NCI-H1092 treated with DMSO at 0.1 percent for 48 hours (cell line): Measurements from ENCODE around the gene UBE2F.

Experiments
- DNase-seq: peaks from one replicate; lab custom pipeline; 2025; lab: John Stamatoyannopoulos, UW

UBE2F gene, protein sequence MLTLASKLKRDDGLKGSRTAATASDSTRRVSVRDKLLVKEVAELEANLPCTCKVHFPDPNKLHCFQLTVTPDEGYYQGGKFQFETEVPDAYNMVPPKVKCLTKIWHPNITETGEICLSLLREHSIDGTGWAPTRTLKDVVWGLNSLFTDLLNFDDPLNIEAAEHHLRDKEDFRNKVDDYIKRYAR

DNA sequence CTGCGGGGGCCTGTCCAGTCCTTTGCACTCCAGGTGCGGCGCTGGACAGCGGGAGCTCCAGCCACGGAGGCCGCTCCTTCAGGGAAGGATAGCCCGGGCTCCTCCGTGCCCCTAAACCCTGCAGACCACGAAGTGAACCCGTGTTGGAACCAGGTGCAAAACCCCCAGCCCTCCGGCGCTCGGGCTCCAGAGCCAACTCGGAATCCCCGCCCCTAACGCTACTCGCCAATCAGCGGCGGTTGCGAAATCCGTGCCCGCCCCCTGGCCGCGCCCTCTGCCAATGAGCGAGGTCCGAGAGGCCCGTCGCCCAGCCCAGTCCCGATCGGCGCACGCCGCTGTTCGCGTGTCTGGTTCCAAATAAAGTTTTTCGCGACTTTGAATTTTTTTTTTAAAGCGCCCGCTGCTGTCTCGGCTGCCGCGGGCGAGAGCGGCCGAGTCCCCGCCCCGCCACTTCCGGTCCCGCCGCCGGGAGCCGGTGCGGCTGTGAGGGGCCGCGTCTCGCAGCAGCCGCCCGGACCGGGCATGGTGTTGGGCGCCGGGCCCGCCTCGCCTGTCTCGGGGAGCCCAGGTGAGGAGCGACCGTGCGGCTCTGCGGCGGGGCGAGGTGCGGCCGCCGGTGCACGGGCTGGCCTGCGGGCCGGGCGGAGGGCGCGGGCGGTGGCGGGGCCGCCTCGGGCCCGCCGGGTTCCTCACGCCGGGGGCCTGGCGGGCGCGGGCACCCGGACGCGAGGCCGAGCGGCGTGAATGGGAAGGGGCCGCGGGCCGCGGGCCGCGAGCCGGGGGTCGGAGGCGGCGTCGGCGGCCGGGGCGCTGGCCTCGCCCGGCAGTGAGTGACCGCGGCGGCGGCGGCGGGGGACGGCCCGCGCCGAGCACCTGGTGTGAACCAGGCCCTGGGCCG lies at the start of gene UBE2F:
Gene UBE2F (plus strand): TSS at position 450 of the 898 bp plus-strand sequence. CDS start 6,094 bp downstream, outside the sequence.
- DNase-seq: peak; percentile 91

- no peak for DNase-seq
Observed at GRCh38 chr2:237917696-237918374, 49.0 kb upstream of the UBE2F start.

DNA sequence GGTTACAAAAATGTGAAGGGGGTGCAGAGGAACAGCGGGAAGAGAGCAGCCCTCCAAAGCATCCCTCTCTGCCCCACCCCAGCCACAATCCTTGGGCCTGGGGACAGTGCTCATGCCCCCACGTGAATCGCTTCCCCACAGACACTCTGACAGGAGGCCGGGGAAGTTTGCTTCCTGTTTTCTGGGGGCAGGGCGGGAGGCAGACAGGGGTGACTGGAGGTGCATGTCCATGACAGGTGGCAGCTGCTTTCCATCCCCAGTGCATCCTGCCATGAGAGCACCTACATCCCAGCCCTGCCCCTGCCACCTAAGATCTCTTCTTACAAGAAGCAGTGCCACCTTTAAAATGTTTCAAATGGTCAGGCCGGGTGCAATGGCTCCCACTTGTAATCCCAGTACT lies 47.2 kb upstream of the UBE2F start:
- no peak for DNase-seq

GRCh38 chr2:237920673-237921072 lies 46.1 kb upstream of the UBE2F start:
- DNase-seq: no peak

GRCh38 chr2:237921967-237922492 lies 44.8 kb upstream of the UBE2F start:
- DNase-seq: no peak

DNA sequence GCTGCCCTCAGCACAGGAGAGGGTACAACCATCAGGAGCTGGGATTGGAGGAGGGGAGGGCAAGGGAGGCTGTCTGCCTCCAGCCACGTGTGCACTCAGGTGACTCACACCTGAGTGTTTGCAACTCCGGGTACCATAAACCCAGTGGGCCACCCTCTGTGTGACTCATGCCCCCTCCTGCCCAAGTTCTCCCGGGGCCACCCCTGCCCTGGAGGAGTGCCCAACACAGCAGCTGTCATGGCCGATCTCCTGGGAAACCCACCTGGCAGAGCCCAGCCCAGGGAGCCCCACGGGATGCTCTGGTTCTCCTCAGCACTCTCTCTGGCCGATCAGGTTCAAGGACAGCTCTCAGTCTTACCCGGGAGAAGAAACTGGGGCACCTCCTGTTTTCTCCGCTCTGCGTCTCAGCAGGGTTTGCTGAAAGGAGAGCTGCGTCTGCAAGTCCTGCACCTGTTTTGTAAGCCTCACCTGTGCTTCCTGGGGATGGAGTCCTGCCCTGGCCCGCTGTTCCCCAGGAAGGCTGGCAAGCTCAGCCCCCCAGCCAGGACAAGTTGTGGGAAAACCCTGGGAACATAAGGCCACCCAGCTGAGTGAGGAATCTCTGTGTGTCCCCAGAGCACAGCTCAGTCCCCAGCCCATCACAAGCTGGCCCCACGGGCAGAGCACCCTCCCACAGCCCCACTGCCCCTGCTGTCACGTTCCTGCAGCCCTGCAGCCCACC lies 44.0 kb upstream of the UBE2F start:
- DNase-seq: no peak

- DNase-seq: no peak
Observed at GRCh38 chr2:237923481-237924163, 43.2 kb upstream of the UBE2F start.

DNA sequence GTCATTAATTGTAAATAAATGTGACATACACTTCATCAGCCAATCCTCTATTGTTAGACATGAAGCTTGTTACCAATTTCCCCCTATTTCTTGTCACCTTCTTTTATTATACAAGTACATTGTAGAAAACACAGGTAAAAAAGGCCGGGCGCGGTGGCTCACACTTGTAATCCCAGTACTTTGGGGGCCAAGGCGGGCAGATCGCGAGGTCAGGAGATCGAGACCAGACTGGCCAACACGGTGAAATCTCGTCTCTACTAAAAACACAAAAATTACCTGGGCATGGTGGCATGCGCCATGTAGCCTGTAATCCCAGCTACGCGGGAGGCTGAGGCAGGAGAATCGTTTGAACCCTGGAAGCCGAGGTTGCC lies 42.7 kb upstream of the UBE2F start:
- DNase-seq: no peak

GRCh38 chr2:237927135-237927534 lies 39.7 kb upstream of the UBE2F start:
- no peak for DNase-seq

DNA sequence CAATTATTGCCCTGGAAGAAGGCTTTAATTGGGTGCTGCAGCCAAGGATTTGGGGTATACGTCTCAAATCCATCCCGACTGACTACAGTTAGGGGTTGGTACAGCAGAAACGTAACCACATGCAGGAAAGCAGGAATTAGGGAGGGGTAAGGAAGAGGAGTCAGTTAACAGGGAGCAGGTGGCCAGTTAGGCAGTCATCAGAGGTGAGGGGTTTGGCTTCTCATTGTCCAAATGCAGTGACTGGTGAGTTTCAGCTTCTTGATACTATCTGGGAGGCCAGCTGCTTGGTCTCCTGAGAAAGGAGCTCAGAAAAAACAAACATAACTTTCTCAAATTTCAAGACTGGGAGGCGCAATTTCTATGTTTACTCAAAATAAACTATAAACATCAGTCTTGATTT lies 38.8 kb upstream of the UBE2F start:
- DNase-seq: no peak

GRCh38 chr2:237929979-237930378 lies 36.8 kb upstream of the UBE2F start:
- DNase-seq: no peak

- DNase-seq: peak; percentile 1
Observed at GRCh38 chr2:237931205-237931721, 35.6 kb upstream of the UBE2F start.

DNA sequence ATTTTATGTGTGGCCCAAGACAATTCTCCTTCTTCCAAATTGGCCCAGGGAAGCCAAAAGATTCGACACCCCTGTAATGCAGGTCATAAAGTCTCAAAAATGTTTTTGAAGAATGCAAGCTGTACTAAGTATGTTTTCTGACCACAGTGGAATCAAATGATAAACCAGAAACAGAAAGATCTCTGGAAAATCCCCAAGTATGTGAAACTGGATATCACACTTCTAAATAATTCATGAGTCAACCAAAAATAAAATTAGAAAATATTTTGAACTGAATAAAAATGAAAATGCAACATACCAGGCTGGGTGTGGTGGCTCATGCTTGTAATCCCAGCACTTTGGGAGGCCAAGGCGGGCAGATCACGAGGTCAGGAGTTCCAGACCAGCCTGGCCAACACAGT lies 34.1 kb upstream of the UBE2F start:
- no peak for DNase-seq

GRCh38 chr2:237934186-237934585 lies 32.6 kb upstream of the UBE2F start:
- DNase-seq: no peak

GRCh38 chr2:237935740-237936452 lies 30.9 kb upstream of the UBE2F start:
- no peak for DNase-seq

DNA sequence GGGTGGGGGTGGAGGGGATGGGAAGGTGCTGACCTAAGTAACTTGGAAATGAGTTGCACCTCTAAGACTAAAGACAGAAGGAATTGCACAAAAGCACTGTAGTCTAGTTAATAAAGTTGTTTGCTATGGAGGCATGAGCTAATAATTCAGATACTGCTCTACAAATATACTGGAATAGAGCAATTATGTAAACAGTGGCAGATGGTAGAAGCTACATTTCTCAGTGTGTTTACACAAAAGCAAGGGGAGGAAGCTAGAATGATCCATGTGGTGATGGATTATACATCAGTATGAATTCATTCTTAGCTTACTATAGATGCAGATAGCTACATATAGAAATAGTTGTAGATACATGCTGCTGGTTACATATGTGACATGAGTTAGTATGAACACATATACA lies 27.6 kb upstream of the UBE2F start:
- DNase-seq: peak; percentile 4

DNA sequence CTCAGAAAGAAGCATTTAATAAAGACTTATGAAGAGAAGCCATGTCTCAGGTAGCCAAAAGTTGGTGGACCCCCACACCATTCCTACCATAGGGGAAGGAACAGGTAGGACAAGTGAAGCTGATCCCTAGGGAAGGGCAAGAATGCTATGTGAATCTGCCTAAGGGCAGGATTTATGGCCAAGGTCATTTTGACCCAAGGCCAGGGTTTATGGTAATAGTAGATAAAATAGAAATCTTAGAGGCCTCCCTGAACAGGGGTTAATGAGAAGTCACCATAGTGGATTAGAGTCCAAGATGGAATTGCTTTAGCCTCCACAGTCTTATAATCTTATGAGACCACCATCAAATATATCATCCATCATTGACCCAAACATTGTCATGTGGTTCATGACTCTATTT lies 26.0 kb upstream of the UBE2F start:
- DNase-seq: no peak

DNA sequence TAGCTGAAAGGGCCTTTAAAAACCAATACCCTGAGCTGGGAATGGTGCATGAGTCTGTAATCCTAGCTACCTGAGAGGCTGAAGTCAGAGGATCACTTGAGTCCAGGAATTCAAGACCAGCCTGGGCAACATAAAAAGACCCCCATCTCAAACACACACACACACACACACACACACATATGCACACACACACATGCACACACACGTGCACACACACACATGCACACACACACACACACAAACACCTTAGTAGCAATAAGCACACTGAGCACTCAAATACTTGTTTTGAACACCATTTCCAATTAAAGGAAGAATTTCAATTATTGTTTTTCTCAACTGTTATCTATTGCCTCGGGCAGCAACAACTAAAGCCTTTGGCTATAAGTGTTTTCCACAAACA lies 25.6 kb upstream of the UBE2F start:
- no peak for DNase-seq

DNA sequence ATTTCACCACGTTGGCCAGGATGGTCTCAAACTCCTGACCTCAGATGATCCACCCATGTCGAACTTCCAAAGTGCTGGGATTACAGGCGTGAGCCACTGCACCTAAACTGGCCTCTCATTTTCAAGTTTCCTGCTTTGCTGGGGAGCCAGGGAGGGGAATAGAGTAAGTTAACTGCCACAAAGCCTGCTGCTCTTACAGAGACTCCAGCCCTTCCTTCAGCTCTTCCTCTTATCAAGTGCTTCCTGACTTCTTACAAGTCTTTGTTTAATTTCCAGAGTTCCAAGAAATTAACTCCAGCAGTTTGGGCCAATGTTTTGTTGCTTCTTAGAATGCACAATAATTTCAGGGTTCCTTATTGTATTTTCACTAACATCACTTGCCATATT lies 24.3 kb upstream of the UBE2F start:
- DNase-seq: no peak

- no peak for DNase-seq
Observed at GRCh38 chr2:237943395-237944094, 23.3 kb upstream of the UBE2F start.
